AG04450 (cell line): Measurements from ENCODE around the gene RLN3. TPM values are rescaled to one million over a fixed set of nuclear protein-coding genes. Genes with fewer than 3 reads are reported as not detected.

Experiments used
- CTCF ChIA-PET: fragments of 300-600, 350-600 bp; formaldehyde crosslinking; extraction: SDS; loops from one replicate; lab custom pipeline; 2022; ENCODE audit warnings: antibody characterized with exemption, inconsistent platforms; lab: Charles Lee
- POLR2A ChIA-PET: fragments of 350-600 bp; formaldehyde crosslinking; extraction: SDS; loops from one replicate; lab custom pipeline; 2021; ENCODE audit warnings: antibody characterized with exemption, inconsistent platforms; lab: Yijun Ruan, JAX
- DNase-seq: peaks from one replicate; pipeline ENCODE4 v3.0.0-alpha.2; 2011; ENCODE audit warnings: low read depth, low spot score
- H3K27ac ChIP-seq: one replicate; pipeline ENCODE4 v1.5.1; 2012; ENCODE audit warnings: low read depth, low read length, control low read depth
- H3K27me3 ChIP-seq: one replicate; pipeline ENCODE4 v1.6.0; 2012; ENCODE audit warnings: low read length; ENCODE audit not compliant: control insufficient read depth, insufficient read depth
- H3K4me3 ChIP-seq: 2 replicates; pipeline ENCODE4 v1.5.1; 2011; ENCODE audit warnings: mild to moderate bottlenecking, low read depth, low read length, control low read depth
- H3K9me3 ChIP-seq: 2 replicates; pipeline ENCODE4 v1.5.1; 2012; ENCODE audit warnings: low read length; ENCODE audit not compliant: control insufficient read depth, insufficient read depth
- CTCF ChIP-seq: IDR thresholded peaks from 2 replicates; pipeline ENCODE4 v1.5.1; 2011; ENCODE audit warnings: low read depth, low read length, control low read depth, inconsistent platforms
- polyA plus RNA-seq: library from polyadenylated mRNA; depleted of rRNA; stranded (reverse); fragments of >200 nt; gene quantifications from 2 replicates; pipeline ENCODE4 v1.2.3, GENCODE V29; 2011

The RLN3 gene
- polyA plus RNA-seq, 1 experiment = not detected

DNA sequence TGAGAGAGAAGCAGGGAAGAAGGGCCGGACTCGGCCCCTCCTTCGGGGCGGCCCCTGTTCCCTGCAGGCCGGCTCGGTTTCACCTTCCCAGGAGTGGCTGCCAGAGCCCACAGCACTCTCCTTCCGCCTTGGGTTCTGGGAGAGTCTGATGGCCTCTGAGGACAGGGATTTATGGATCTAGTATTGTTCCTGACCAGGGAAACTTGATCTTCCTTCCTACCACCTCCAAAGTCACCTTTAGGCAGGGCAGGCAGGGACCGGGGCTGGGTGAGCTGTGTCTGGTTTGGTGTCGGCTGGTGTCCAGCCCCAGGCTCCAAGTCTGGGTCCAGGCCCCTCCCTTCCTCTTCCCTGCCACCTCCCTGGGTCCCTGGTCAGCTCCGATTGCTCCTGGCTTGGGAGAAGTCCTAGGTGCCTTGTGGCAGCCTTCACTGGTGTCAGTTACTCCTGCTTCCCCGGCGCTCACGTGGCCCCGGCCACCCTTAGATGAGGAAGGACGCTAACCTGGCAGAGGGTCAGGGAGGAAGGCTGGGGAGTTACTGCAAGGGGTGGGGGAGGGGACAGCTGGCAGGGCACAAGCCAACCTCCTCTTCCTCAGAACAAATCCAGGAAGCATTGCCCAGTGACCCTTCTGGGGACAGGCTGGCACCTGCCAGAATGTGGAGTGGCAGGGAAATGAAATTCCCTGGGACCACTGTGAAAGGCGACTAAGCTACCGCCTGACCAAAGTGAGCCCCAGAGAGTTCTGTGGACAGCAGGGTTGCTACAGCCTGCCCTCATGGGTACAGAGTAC is 40.7 kb upstream of the RLN3 start:
- TF ChIP-seq CTCF = no peak
- no peak for DNase-seq
- Histone ChIP-seq H3K27me3 (no peaks in the 10 kb centered on the region), H3K27ac (peak overlapping the region; percentile 61), H3K4me3 (no peak overlapping the region), H3K9me3 (no peaks in the 10 kb centered on the region; the same call in 1 of the 2 replicates)
- ChIA-PET POLR2A (interaction anchor here (0.6 to 1.5 kb wide), 2 partner anchors 13 to 19 kb away, joined by 8 read pairs; partner anchors contain the start of gene RFX1), CTCF (no interaction called here)

DNA sequence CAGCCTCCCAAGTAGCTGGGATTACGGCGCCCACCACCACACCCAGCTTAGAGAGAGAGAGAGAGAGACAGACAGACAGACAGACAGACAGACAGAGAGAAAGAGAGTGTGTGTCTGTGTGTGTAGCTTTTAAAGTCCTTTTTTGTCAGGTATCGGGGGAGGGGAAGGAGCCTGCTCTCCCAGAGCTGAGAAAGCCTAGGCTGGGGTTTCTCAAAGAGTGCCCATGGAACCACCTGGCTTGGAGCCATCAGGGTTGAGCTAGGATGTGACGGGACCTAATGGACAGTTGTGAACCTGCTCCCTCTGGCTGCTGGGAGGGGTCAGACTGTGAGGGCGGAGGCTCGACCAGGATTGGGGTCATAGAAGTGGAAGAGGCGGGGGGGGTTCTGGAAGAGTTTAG is 38.5 kb upstream of the RLN3 start:
- no peak overlapping the region for H3K4me3 ChIP-seq

DNA sequence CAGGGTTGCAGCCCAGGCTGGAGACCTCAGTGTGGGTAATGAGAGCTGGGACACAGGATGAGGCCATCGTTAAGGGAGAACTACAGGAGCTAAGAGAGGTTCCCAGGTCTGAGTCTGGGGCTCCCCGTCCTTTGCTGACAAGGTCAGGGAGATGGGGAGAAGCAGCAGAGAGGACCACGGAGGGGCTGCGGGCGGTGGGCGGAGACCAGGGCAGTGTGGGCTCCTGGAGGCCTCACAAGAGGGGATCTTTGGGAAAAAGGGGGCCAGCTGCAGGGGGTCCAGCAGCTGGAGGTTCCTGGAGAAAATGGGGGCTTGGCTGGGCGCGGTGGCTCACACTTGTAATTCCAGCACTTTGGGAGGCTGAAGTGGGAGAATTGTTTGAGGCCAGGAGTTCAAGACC is 37.9 kb upstream of the RLN3 start:
- TF ChIP-seq CTCF = no peak
- Histone ChIP-seq H3K9me3 (no peaks in the 10 kb centered on the region; the same call in 1 of the 2 replicates), H3K27ac (no peak overlapping the region), H3K4me3 (no peak overlapping the region), H3K27me3 (no peaks in the 10 kb centered on the region)
- ChIA-PET CTCF (no interaction called here), POLR2A (no interaction called here)
- no peak for DNase-seq

More for the DNA sequence above, 38.5 kb upstream of the RLN3 start:
- CTCF ChIA-PET = no interaction called here
- no peak for TF ChIP-seq CTCF
- POLR2A ChIA-PET = no interaction called here
- no peaks in the 10 kb centered on the region; the same call in 1 of the 2 replicates for H3K9me3 ChIP-seq
- DNase-seq = no peak
- H3K27ac ChIP-seq = no peak overlapping the region
- no peaks in the 10 kb centered on the region for H3K27me3 ChIP-seq

- Histone ChIP-seq H3K4me3 (no peak overlapping the region), H3K27ac (no peak overlapping the region), H3K27me3 (no peaks in the 10 kb centered on the region), H3K9me3 (no peaks in the 10 kb centered on the region; the same call in 1 of the 2 replicates)
- ChIA-PET POLR2A (no interaction called here), CTCF (no interaction called here)
- no peak for DNase-seq
- no peak for TF ChIP-seq CTCF
Observed at GRCh38 chr19:13992025-13992424, 35.9 kb upstream of the RLN3 start.

DNA sequence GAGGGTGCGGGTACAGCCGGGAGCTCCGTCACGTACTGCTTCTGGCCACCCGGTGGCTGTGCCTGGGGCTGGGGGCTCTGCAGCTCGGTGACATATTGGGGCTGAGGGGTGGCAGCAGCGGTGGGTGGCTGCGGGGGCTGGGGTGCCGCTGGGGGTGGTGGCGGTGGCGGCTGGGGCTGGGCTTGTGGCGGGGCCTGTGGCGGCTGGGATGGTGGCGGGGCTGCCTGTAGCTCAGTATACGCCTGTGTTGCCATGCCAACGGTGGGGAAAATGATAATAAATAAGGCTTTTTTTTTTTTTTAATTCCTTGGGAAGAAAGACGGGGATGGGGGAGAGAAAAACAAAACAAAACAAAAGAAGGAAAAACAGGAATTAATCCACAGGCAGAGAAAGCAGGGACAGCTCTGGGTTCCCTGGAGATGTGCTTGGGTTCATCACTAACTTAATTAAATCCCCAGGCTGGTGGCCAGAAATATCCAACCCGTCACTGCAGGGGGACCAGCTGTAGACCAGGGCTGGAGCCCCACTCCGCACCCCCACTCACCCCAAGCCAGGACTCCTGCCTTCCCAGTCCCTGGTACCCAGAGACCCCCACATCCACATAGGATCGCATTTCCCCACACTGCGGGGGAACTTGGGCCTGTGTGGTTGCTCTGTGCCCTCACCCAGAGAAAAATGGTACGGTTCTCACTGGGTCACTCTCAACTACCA is 34.2 kb upstream of the RLN3 start:
- ChIA-PET POLR2A (no interaction called here), CTCF (interaction anchor here (0.9 kb wide), 2 partner anchors 77 to 143 kb away, joined by 3 read pairs; partner anchors contain the start of gene ASF1B)
- Histone ChIP-seq H3K9me3 (peaks cover 3% of the 10 kb centered on the region), H3K4me3 (no peak overlapping the region), H3K27ac (no peak overlapping the region), H3K27me3 (no peaks in the 10 kb centered on the region)
- no peak for TF ChIP-seq CTCF
- DNase-seq = no peak
